ENCODE measurements around the gene PLD1.
A peak's percentile ranks its signal among the peaks of the same experiment; 100 is the strongest.

The PLD1 gene

DNA sequence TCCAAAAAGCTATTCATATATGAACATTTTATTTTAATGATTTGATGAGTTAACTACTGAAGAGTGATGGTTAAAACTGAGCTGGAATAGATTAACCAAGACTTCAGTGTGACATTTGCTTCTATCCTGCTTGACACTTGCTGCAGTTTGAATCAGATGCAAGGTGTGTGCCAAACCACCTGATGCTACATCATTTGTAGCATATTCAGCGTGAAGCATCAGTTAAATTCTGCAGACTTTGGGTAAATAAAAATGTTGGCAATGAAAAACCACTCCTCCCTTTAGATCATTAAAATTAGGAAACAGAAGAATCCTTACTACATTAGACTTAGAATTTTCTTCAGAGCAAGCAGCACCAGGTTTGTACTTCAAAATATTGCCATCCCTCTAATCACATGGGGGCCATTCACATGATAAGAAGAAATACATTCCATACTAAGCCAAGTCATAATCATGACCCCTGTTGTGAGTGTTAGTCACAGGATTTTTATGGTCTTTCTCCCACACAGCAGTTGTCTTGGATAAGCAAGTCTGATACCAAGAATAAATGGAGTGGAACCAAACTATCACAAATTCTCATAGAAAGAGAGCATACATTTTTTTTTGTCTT is 189.4 kb downstream of the PLD1 start (continued):
- TF ChIP-seq, protein P1, sequence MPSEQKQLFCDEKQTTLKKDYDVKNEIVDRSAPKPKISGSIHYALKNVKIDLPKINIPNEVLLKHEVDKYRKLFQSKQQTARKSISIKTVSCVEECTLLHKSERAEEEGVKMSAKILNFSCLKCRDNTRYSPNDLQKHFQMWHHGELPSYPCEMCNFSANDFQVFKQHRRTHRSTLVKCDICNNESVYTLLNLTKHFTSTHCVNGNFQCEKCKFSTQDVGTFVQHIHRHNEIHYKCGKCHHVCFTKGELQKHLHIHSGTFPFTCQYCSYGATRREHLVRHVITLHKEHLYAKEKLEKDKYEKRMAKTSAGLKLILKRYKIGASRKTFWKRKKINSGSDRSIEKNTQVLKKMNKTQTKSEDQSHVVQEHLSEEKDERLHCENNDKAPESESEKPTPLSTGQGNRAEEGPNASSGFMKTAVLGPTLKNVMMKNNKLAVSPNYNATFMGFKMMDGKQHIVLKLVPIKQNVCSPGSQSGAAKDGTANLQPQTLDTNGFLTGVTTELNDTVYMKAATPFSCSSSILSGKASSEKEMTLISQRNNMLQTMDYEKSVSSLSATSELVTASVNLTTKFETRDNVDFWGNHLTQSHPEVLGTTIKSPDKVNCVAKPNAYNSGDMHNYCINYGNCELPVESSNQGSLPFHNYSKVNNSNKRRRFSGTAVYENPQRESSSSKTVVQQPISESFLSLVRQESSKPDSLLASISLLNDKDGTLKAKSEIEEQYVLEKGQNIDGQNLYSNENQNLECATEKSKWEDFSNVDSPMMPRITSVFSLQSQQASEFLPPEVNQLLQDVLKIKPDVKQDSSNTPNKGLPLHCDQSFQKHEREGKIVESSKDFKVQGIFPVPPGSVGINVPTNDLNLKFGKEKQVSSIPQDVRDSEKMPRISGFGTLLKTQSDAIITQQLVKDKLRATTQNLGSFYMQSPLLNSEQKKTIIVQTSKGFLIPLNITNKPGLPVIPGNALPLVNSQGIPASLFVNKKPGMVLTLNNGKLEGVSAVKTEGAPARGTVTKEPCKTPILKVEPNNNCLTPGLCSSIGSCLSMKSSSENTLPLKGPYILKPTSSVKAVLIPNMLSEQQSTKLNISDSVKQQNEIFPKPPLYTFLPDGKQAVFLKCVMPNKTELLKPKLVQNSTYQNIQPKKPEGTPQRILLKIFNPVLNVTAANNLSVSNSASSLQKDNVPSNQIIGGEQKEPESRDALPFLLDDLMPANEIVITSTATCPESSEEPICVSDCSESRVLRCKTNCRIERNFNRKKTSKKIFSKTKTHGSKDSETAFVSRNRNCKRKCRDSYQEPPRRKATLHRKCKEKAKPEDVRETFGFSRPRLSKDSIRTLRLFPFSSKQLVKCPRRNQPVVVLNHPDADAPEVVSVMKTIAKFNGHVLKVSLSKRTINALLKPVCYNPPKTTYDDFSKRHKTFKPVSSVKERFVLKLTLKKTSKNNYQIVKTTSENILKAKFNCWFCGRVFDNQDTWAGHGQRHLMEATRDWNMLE (tag by site-specific recombination; conservative IDR thresholded peaks at IDR 0.05; ENCODE audit: low read depth) = no peak
- TF ChIP-seq ZEB2 (tag by site-specific recombination; IDR thresholded peaks at IDR 0.05) (peak; percentile 70; the same call in 1 of the 2 replicates), ZNF274 (IDR thresholded peaks at IDR 0.05; ENCODE audit: low read length) (no peak), ZNF274 (tag by site-specific recombination; IDR thresholded peaks at IDR 0.05; ENCODE audit: borderline replicate concordance) (no peak), ZNF600 (tag by site-specific recombination; IDR thresholded peaks at IDR 0.05) (peak; percentile 84), GLIS1 (tag by site-specific recombination; IDR thresholded peaks at IDR 0.05) (no peak), ZNF561 (tag by site-specific recombination; IDR thresholded peaks at IDR 0.05; ENCODE audit: borderline replicate concordance) (no peak), ZNF837 (tag by site-specific recombination; IDR thresholded peaks at IDR 0.05) (no peak), GLI4 (tag by site-specific recombination; IDR thresholded peaks at IDR 0.05) (no peak)
- TF ChIP-seq, protein P2, sequence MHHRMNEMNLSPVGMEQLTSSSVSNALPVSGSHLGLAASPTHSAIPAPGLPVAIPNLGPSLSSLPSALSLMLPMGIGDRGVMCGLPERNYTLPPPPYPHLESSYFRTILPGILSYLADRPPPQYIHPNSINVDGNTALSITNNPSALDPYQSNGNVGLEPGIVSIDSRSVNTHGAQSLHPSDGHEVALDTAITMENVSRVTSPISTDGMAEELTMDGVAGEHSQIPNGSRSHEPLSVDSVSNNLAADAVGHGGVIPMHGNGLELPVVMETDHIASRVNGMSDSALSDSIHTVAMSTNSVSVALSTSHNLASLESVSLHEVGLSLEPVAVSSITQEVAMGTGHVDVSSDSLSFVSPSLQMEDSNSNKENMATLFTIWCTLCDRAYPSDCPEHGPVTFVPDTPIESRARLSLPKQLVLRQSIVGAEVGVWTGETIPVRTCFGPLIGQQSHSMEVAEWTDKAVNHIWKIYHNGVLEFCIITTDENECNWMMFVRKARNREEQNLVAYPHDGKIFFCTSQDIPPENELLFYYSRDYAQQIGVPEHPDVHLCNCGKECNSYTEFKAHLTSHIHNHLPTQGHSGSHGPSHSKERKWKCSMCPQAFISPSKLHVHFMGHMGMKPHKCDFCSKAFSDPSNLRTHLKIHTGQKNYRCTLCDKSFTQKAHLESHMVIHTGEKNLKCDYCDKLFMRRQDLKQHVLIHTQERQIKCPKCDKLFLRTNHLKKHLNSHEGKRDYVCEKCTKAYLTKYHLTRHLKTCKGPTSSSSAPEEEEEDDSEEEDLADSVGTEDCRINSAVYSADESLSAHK (tag by site-specific recombination; IDR thresholded peaks at IDR 0.05) = no peak
- TF ChIP-seq, protein P3, sequence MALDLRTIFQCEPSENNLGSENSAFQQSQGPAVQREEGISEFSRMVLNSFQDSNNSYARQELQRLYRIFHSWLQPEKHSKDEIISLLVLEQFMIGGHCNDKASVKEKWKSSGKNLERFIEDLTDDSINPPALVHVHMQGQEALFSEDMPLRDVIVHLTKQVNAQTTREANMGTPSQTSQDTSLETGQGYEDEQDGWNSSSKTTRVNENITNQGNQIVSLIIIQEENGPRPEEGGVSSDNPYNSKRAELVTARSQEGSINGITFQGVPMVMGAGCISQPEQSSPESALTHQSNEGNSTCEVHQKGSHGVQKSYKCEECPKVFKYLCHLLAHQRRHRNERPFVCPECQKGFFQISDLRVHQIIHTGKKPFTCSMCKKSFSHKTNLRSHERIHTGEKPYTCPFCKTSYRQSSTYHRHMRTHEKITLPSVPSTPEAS (tag by site-specific recombination; IDR thresholded peaks at IDR 0.05) = no peak

DNA sequence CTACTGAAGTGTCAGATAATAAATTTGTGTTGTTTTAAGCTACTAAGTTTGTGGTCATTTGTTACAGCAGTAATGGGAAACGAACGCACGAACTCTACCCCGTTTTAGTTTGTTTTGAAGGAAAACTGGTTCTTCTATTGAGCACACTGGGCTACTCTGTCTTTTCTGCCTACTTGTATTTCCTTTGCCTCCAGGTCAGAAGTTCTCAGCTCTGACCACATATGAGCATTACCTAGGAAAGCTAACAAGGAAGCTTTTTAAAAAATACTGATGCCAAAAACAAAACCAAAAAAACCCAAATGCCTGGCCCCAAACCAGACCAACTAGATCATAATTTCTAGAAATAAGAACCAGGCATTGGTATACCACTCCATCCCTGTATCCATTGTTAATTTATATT is 193.5 kb downstream of the PLD1 start:
- CTCF ChIA-PET = no interaction called here
- POLR2A ChIA-PET = no interaction called here
- Histone ChIP-seq H3K4me1 (ENCODE audit: control insufficient read depth, insufficient read depth, low read length) (0 out of 2 replicates have a peak, but pooled peaks cover 3% of the 10 kb centered on the region), H3K9me3 (ENCODE audit: control insufficient read depth, insufficient read depth, low read depth, low read length) (no peaks in the 10 kb centered on the region), H3K27ac (ENCODE audit: extremely low read depth, low read depth, low read length) (no peak overlapping the region), H3K4me3 (ENCODE audit: low read depth, low read length) (no peak overlapping the region), H3K36me3 (ENCODE audit: control insufficient read depth in 2 of 2, insufficient read depth in 1 of 2, low read length in 2 of 2) (peaks cover 0 to 4% of the 10 kb centered on the region in 2 experiments; a peak in 1 of 3 replicates)
- TF ChIP-seq MZF1 (tag by site-specific recombination; IDR thresholded peaks at IDR 0.05; ENCODE audit: borderline replicate concordance) = no peak
- no peak for TF ChIP-seq YY2 (tag by site-specific recombination; IDR thresholded peaks at IDR 0.05)
- TF ChIP-seq KLF10 (tag by site-specific recombination; IDR thresholded peaks at IDR 0.05) = no peak
- TF ChIP-seq, protein P4, sequence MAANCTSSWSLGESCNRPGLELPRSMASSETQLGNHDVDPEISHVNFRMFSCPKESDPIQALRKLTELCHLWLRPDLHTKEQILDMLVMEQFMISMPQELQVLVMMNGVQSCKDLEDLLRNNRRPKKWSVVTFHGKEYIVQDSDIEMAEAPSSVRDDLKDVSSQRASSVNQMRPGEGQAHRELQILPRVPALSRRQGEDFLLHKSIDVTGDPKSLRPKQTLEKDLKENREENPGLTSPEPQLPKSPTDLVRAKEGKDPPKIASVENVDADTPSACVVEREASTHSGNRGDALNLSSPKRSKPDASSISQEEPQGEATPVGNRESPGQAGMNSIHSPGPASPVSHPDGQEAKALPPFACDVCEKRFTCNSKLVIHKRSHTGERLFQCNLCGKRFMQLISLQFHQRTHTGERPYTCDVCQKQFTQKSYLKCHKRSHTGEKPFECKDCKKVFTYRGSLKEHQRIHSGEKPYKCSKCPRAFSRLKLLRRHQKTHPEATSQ (tag by site-specific recombination; IDR thresholded peaks at IDR 0.05) = no peak
- TF ChIP-seq FEZF1 (tag by site-specific recombination; IDR thresholded peaks at IDR 0.05) = no peak
- TF ChIP-seq ZBTB48 (tag by site-specific recombination; IDR thresholded peaks at IDR 0.05) = no peak
- no peak for TF ChIP-seq ZNF335 (tag by site-specific recombination; conservative IDR thresholded peaks at IDR 0.05)
- TF ChIP-seq, protein P5, sequence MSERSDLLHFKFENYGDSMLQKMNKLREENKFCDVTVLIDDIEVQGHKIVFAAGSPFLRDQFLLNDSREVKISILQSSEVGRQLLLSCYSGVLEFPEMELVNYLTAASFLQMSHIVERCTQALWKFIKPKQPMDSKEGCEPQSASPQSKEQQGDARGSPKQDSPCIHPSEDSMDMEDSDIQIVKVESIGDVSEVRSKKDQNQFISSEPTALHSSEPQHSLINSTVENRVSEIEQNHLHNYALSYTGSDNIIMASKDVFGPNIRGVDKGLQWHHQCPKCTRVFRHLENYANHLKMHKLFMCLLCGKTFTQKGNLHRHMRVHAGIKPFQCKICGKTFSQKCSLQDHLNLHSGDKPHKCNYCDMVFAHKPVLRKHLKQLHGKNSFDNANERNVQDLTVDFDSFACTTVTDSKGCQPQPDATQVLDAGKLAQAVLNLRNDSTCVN (tag by site-specific recombination; optimal IDR thresholded peaks at IDR 0.05) = no peak
- no peak for TF ChIP-seq ZNF791 (tag by site-specific recombination; IDR thresholded peaks at IDR 0.05)
- TF ChIP-seq, protein P6, sequence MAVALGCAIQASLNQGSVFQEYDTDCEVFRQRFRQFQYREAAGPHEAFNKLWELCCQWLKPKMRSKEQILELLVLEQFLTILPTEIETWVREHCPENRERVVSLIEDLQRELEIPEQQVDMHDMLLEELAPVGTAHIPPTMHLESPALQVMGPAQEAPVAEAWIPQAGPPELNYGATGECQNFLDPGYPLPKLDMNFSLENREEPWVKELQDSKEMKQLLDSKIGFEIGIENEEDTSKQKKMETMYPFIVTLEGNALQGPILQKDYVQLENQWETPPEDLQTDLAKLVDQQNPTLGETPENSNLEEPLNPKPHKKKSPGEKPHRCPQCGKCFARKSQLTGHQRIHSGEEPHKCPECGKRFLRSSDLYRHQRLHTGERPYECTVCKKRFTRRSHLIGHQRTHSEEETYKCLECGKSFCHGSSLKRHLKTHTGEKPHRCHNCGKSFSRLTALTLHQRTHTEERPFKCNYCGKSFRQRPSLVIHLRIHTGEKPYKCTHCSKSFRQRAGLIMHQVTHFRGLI (tag by site-specific recombination; IDR thresholded peaks at IDR 0.05) = no peak
- no peak for TF ChIP-seq ZNF776 (tag by site-specific recombination; IDR thresholded peaks at IDR 0.05; ENCODE audit: borderline replicate concordance)

All from HEK293 (cell line).